ENCODE data around the gene APOBEC3B. TPM values are rescaled to one million over a fixed set of nuclear protein-coding genes. Genes with fewer than 3 reads are reported as not detected.
A peak's percentile ranks its signal among the peaks of the same experiment; 100 is the strongest.
"Not testable (repeated sequence)": the region's sequence is repeated elsewhere in the genome, so short reads cannot be mapped to it uniquely, and the experiment has no call there.

APOBEC3B gene
- total RNA-seq, 4 donors from 2014 or later = 7.8 to 15.3 (median 10.9) TPM; not detected in 1

- Histone ChIP-seq H3K4me3 (no peak overlapping the region), H3K4me1 (peaks cover 0 to 6% (median 4%) of the 10 kb centered on the region in 4 donors), H3K27ac (no peak overlapping the region), H3K27me3 (peaks cover 15% of the 10 kb centered on the region), H3K9me3 (no peaks in the 10 kb centered on the region), H3K36me3 (no peaks in the 10 kb centered on the region)
- 91% methylated on average over 7 of the region's 7 CpGs; no CpG with 5 or more reads in 1 of the 2 donors for WGBS, 2 donors (ENCODE audit: low coverage in 1 of 2)
- TF ChIP-seq EP300 (IDR thresholded peaks at IDR 0.05; ENCODE audit: low read depth) (no peak), CTCF (IDR thresholded peaks at IDR 0.05) (no peak), POLR2A (IDR thresholded peaks at IDR 0.05) (no peak), POLR2AphosphoS5 (IDR thresholded peaks at IDR 0.05) (no peak)
- intact Hi-C loops (cut with DNase I; ENCODE audit: low total_unique reads) = no loop called here
- DNase-seq = peak; percentile 5
- in situ Hi-C loops (cut with MboI; ENCODE audit: low pct_ligation_motif_present in 1 of 4, low pct_unique_long_range_greater_than_20kb in 1 of 4, low sequenced_read_pairs in 3 of 4) = loop anchor here in 1 of 4 donors (5.0 kb wide), 1 partner anchor 53 kb away; no protein-coding TSS in a partner anchor
These were observed 37.5 kb upstream of the APOBEC3B start for GRCh38 chr22:38944653-38945052.

DNA sequence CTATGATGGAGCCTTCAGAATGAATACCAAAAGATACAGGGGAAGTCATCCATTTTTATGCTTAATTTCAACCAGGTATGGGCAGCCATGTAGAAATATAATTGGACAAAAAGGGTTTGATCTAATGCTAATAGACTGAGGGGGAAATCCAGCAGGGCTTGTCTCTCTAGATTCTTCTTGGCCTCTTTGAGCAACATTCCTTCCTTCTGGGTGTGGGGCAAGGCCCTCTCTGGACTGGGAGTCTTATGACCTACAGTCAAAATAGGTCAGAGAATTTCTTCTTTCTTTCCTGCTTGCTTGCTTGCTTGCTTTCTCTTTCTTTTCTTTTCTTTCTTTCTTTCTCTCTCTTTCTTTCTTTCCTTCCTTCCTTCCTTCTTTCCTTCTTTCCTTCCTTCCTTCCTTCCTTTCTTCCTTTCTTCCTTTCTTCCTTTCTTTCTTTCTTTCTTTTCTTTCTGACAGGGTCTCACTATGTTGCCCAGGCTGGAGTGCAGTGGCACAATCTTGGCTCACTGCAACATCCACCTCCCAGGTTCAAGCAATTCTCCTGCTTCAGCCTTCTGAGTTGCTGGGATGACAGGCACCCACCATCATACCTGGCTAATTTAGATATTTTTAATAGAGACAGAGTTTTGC is 36.3 kb upstream of the APOBEC3B start:
- Histone ChIP-seq H3K4me1 (peaks cover 0 to 16% (median 7%) of the 10 kb centered on the region in 4 donors), H3K27me3 (peaks cover 15% of the 10 kb centered on the region)
- intact Hi-C loops (cut with DNase I; ENCODE audit: low total_unique reads); H3K36me3 ChIP-seq; H3K27ac ChIP-seq; H3K4me3 ChIP-seq; H3K9me3 ChIP-seq: not testable (repeated sequence)
- peak; percentile 7 for DNase-seq
- in situ Hi-C loops (cut with MboI; ENCODE audit: low pct_ligation_motif_present in 1 of 4, low pct_unique_long_range_greater_than_20kb in 1 of 4, low sequenced_read_pairs in 3 of 4) = loop anchor here in 1 of 4 donors (5.0 kb wide), 1 partner anchor 51 kb away; no protein-coding TSS in a partner anchor

DNA sequence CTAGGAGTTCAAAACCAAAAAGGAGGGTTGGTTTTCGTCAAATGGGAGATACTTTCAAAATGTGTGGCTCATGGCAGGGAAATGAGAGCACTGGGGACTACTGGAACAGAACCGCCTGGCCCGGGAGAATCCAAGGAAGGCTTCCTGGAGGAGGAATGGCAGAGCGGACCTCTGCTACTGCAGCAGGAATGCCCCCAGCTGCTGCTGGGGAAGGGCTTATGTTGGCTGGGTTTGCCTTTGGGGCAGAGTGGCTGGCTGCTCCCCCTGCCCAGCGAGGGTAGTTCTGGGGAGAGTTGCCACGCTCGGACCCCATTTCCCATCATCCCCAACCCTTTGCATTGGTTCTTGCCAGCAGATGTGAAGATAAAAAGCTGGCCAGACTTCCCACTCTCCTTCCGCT is 35.4 kb upstream of the APOBEC3B start:
- peaks cover 0 to 20% (median 8%) of the 10 kb centered on the region in 4 donors for H3K4me1 ChIP-seq
- no peak overlapping the region for H3K27ac ChIP-seq
- in situ Hi-C loops (cut with MboI; ENCODE audit: low pct_ligation_motif_present in 1 of 4, low pct_unique_long_range_greater_than_20kb in 1 of 4, low sequenced_read_pairs in 3 of 4) = loop anchor here in 1 of 4 donors (5.0 kb wide), 1 partner anchor 51 kb away; no protein-coding TSS in a partner anchor
- H3K36me3 ChIP-seq = no peaks in the 10 kb centered on the region
- DNase-seq = no peak
- TF ChIP-seq POLR2AphosphoS5 (IDR thresholded peaks at IDR 0.05) (no peak), POLR2A (IDR thresholded peaks at IDR 0.05) (no peak), CTCF (IDR thresholded peaks at IDR 0.05) (no peak), EP300 (IDR thresholded peaks at IDR 0.05; ENCODE audit: low read depth) (no peak)
- intact Hi-C loops (cut with DNase I; ENCODE audit: low total_unique reads) = no loop called here
- H3K27me3 ChIP-seq = peaks cover 13% of the 10 kb centered on the region
- no peaks in the 10 kb centered on the region for H3K9me3 ChIP-seq
- H3K4me3 ChIP-seq = no peak overlapping the region
- WGBS, 2 donors (ENCODE audit: low coverage in 1 of 2) = 63 to 89% methylated on average over 2 to 8 of the region's 8 CpGs

DNA sequence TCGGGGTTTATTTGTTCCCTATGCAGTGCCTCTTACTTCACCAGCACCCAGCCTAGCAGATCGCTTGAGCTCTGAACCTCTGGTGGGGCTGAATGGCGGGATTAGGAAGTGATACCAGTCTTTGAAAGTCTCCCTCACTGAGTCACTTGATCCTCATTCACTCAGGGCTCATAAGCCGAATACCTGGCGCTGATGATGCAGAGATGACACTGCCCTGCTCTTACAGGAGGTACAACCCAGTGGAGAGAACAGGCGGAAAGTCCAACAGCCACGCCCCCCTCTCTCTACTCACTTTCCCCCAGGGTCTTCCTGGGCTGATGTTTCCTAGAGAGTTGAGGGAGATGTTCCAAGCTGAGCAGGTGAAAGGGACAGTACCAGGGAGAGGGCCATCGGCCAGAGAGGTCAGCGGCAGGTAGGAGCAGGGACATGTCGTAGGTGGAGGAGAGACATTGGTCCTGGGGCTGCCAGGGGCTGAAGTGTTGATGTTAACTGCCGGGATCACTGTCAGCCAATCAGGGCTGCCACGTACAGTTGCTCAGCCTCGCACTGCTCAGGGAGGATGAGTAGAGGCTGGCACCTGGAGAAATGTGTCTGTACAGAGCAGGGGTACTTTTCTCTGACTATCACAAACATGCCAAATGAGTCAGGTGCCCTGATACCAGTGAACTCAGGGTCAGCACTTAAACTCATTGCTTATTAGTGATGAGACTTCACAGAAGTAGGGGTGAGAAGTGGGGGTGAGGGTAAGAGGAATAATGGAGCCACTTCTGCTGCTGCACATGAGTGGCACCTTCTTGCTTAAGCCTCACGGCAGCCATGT is 34.6 kb upstream of the APOBEC3B start:
- peaks cover 5 to 27% (median 12%) of the 10 kb centered on the region in 4 donors for H3K4me1 ChIP-seq
- 73% methylated on average over 14 of the region's 14 CpGs; no CpG with 5 or more reads in 1 of the 2 donors for WGBS, 2 donors (ENCODE audit: low coverage in 1 of 2)
- in situ Hi-C loops (cut with MboI; ENCODE audit: low pct_ligation_motif_present in 1 of 4, low pct_unique_long_range_greater_than_20kb in 1 of 4, low sequenced_read_pairs in 3 of 4) = loop anchor here in 1 of 4 donors (5.0 kb wide), 1 partner anchor 50 kb away; no protein-coding TSS in a partner anchor
- TF ChIP-seq CTCF (IDR thresholded peaks at IDR 0.05) (no peak), POLR2A (IDR thresholded peaks at IDR 0.05) (no peak), POLR2AphosphoS5 (IDR thresholded peaks at IDR 0.05) (no peak), EP300 (IDR thresholded peaks at IDR 0.05; ENCODE audit: low read depth) (no peak)
- DNase-seq = peak; percentile 11
- H3K36me3 ChIP-seq = no peaks in the 10 kb centered on the region
- intact Hi-C loops (cut with DNase I; ENCODE audit: low total_unique reads) = no loop called here
- H3K4me3 ChIP-seq = no peak overlapping the region
- H3K27me3 ChIP-seq = peaks cover 13% of the 10 kb centered on the region
- H3K9me3 ChIP-seq = no peaks in the 10 kb centered on the region
- H3K27ac ChIP-seq = no peak overlapping the region
